A549 (cell line): ENCODE results near the gene HMOX1. TPM values are rescaled to one million over a fixed set of nuclear protein-coding genes. Genes with fewer than 3 reads are reported as not detected.

Source experiments
- ATAC-seq, 2 experiments: fragments of 200-7000 bp in 1 of 2; fragments of >200 bp in 1 of 2; cut with Nextera tagmentation in 1 of 2; cut with Tn5 transposase in 1 of 2; 3 replicates each; pipeline versions ENCODE4 v1.8.0 to v1.9.1; 2018 to 2020; ENCODE audit warnings: mild to moderate bottlenecking in 1 of 2, moderate library complexity in 1 of 2
- CTCF ChIA-PET: fragments of 300-600 bp; sonication (Branson Sonifier 250); formaldehyde crosslinking; extraction: SDS; loops from one replicate; lab custom pipeline; 2021; ENCODE audit warnings: antibody characterized with exemption, inconsistent platforms; lab: Yijun Ruan, JAX
- POLR2A ChIA-PET: fragments of 350-600 bp; formaldehyde crosslinking; extraction: SDS; loops from one replicate; lab custom pipeline; 2021; ENCODE audit warnings: antibody characterized with exemption, inconsistent platforms; lab: Yijun Ruan, JAX
- DNase-seq, 2 experiments: peaks; one replicate each; pipeline versions ENCODE4 v3.0.0 to v3.0.0-alpha.2; 2011 to 2016; ENCODE audit warnings: low read depth in 1 of 2, low spot score in 1 of 2
- FAIRE-seq: peaks from 2 replicates; lab custom pipeline; 2011; peaks lifted over from hg19 to GRCh38; lab: Jason Lieb, UNC
- H3K27ac ChIP-seq, 2 experiments: fragments of >200 bp; sonication (Bioruptor Twin); formaldehyde crosslinking; 3 replicates each; pipeline ENCODE4 v1.5.1; 2016 to 2017
- H3K4me1 ChIP-seq: fragments of >200 bp; sonication (Bioruptor Twin); formaldehyde crosslinking; 3 replicates; pipeline ENCODE4 v1.6.1; 2016
- H3K4me2 ChIP-seq: fragments of >200 bp; sonication (Bioruptor Twin); formaldehyde crosslinking; 3 replicates; pipeline ENCODE4 v1.6.1; 2016
- H3K4me3 ChIP-seq: fragments of >200 bp; sonication (Bioruptor Twin); formaldehyde crosslinking; 3 replicates; pipeline ENCODE4 v1.5.1; 2016
- H3K9me3 ChIP-seq: fragments of >200 bp; sonication (Bioruptor Twin); formaldehyde crosslinking; 3 replicates; pipeline ENCODE4 v1.6.1; 2016
- ATOH8 ChIP-seq: fragments of 250-450 bp; sonication (Bioruptor Pico); IDR thresholded peaks from 2 replicates; pipeline ENCODE4 v1.5.0; 2020; ENCODE audit warnings: low read depth, mild to moderate bottlenecking, moderate library complexity
- CBX8 ChIP-seq: fragments of 200-600 bp; sonication (generic); IDR thresholded peaks from 2 replicates; pipeline ENCODE4 v1.6.1; 2016
- CHD2 ChIP-seq: fragments of 150-350 bp; IDR thresholded peaks from 2 replicates; pipeline ENCODE4 v1.6.1; 2014; ENCODE audit warnings: low read length; ENCODE audit not compliant: partially characterized antibody
- E2F6 ChIP-seq: IDR thresholded peaks from 2 replicates; pipeline ENCODE4 v1.6.1; 2012; ENCODE audit warnings: low read depth, borderline replicate concordance
- ELK1 ChIP-seq: fragments of 150-350 bp; IDR thresholded peaks from 2 replicates; pipeline ENCODE4 v1.6.1; 2014; ENCODE audit warnings: low read depth, mild to moderate bottlenecking, low read length
- FOSB ChIP-seq: fragments of 250-450 bp; sonication (Bioruptor Pico); IDR thresholded peaks from 2 replicates; pipeline ENCODE4 v1.5.0; 2020; ENCODE audit warnings: mild to moderate bottlenecking, moderate library complexity
- FOXS1 ChIP-seq: fragments of 250-450 bp; sonication (Bioruptor Pico); IDR thresholded peaks from 2 replicates; pipeline ENCODE4 v1.5.0; 2020; ENCODE audit warnings: mild to moderate bottlenecking, moderate library complexity
- HOXB13 ChIP-seq: fragments of 250-450 bp; sonication (Bioruptor Pico); IDR thresholded peaks from 2 replicates; pipeline ENCODE4 v1.5.0; 2020; ENCODE audit warnings: low read depth, mild to moderate bottlenecking, moderate library complexity
- JUN ChIP-seq, 2 experiments: fragments of >200 bp; sonication (Bioruptor Twin); formaldehyde crosslinking; IDR thresholded peaks; 2 replicates in 1 of 2; 3 replicates in 1 of 2; pipeline ENCODE4 v1.6.1; 2016 to 2017
- MAX ChIP-seq: IDR thresholded peaks from 2 replicates; pipeline ENCODE4 v1.6.1; 2012
- RAD21 ChIP-seq, 2 experiments: fragments of >200 bp in 1 of 2; sonication (Bioruptor Twin) in 1 of 2; formaldehyde crosslinking in 1 of 2; IDR thresholded peaks in 1 of 2; conservative IDR thresholded peaks in 1 of 2; 2 replicates in 1 of 2; 3 replicates in 1 of 2; pipeline ENCODE4 v1.6.1; 2012 to 2018; ENCODE audit warnings: inconsistent platforms in 1 of 2
- RARB ChIP-seq: fragments of 250-450 bp; sonication (Bioruptor Pico); IDR thresholded peaks from 2 replicates; pipeline ENCODE4 v1.8.0; 2021; ENCODE audit warnings: mild to moderate bottlenecking, moderate library complexity
- REST ChIP-seq: fragments of 200-600 bp; sonication (generic); IDR thresholded peaks from 2 replicates; pipeline ENCODE4 v1.6.1; 2016; ENCODE audit warnings: antibody characterized with exemption, mild to moderate bottlenecking, moderate library complexity
- TFCP2L1 ChIP-seq: fragments of 250-450 bp; sonication (Bioruptor Pico); IDR thresholded peaks from 2 replicates; pipeline ENCODE4 v1.5.0; 2021; ENCODE audit warnings: mild to moderate bottlenecking
- USF2 ChIP-seq: fragments of 450-650 bp; IDR thresholded peaks from 2 replicates; pipeline ENCODE4 v1.6.1; 2014; ENCODE audit warnings: antibody characterized with exemption
- ZC3H11A ChIP-seq: fragments of 450-650 bp; IDR thresholded peaks from 2 replicates; pipeline ENCODE4 v1.6.1; 2014; ENCODE audit warnings: antibody characterized with exemption, mild to moderate bottlenecking
- WGBS: methylation state at CpG from one replicate; pipeline ENCODE4 v1.1.6; 2017; ENCODE audit errors: missing lambda C conversion rate; 5-methylcytosine and 5-hydroxymethylcytosine counted together
- polyA plus RNA-seq, 4 experiments: library from polyadenylated mRNA; depleted of rRNA in 3 of 4; stranded (reverse); fragments of >200 nt; fragmentation: RNase III in 1 of 4; extraction: RNeasy Plus Mini Kit Qiagen cat#74134 plus additional on column Dnase treatment in 1 of 4; gene quantifications; 2 replicates in 3 of 4; 3 replicates in 1 of 4; pipeline ENCODE4 v1.2.3, GENCODE V29; 2011 to 2017

The HMOX1 gene
- polyA plus RNA-seq, 2 of the 4 experiments (the other 2 are of a cell fraction), result 97.7 to 506 TPM

- Histone ChIP-seq H3K4me3 (no peak overlapping the region), H3K4me2 (no peak overlapping the region), H3K9me3 (no peaks in the 10 kb centered on the region), H3K4me1 (no peaks in the 10 kb centered on the region), H3K27ac (no peak overlapping the region)
- CTCF ChIA-PET, result interaction anchor here (0.6 to 0.9 kb wide), 2 partner anchors 16 to 87 kb away, joined by 3 read pairs; no protein-coding TSS in a partner anchor
- TF ChIP-seq CHD2 (no peak), HOXB13 (CRISPR knock-in tag) (no peak), REST (no peak), JUN (IDR thresholded peaks at IDR 0.05) (no peak), E2F6 (no peak), CBX8 (no peak), ZC3H11A (no peak), RARB (no peak), ELK1 (no peak), RAD21 (conservative IDR thresholded peaks at IDR 0.05 in 1 of 2, IDR thresholded peaks at IDR 0.05 in 1 of 2) (no peak), MAX (no peak), TFCP2L1 (no peak), FOXS1 (CRISPR knock-in tag) (no peak), FOSB (CRISPR knock-in tag) (no peak), ATOH8 (CRISPR knock-in tag) (no peak), USF2 (no peak)
- no peak for FAIRE-seq
- no peak for DNase-seq
- WGBS, result 93% methylated on average over 20 of the region's 26 CpGs
- POLR2A ChIA-PET, result no interaction called here
- ATAC-seq, result no peak
Measured at GRCh38 chr22:35343664-35344550, 37.0 kb upstream of the HMOX1 start.
